Parathyroid adenoma (tissue), 2 donors: ENCODE measurements around the gene IGF1R.

Experiments
- H2AFZ ChIP-seq: fragments of 300-600 bp; sonication (generic); one replicate; pipeline ENCODE4 v1.7.0; 2017; ENCODE audit warnings: antibody characterized with exemption, mild to moderate bottlenecking
- H3K27ac ChIP-seq: fragments of 300-600 bp; sonication (generic); one replicate; pipeline ENCODE4 v1.7.0; 2017
- H3K27me3 ChIP-seq: fragments of 300-600 bp; sonication (generic); one replicate; pipeline ENCODE4 v1.7.0; 2017; ENCODE audit warnings: low read length; ENCODE audit not compliant: control insufficient read depth, insufficient read depth
- H3K36me3 ChIP-seq: fragments of 300-600 bp; sonication (generic); one replicate; pipeline ENCODE4 v1.7.0; 2017; ENCODE audit warnings: low read length; ENCODE audit not compliant: control insufficient read depth, insufficient read depth
- H3K4me1 ChIP-seq: fragments of 300-600 bp; sonication (generic); one replicate; pipeline ENCODE4 v1.7.0; 2017; ENCODE audit warnings: control low read depth
- H3K4me2 ChIP-seq: fragments of 300-600 bp; sonication (generic); one replicate; pipeline ENCODE4 v1.7.0; 2017; ENCODE audit warnings: low read length
- H3K4me3 ChIP-seq: fragments of 300-600 bp; sonication (generic); one replicate; pipeline ENCODE4 v1.7.0; 2017; ENCODE audit warnings: low read depth, low read length
- H3K79me2 ChIP-seq: fragments of 300-600 bp; sonication (generic); one replicate; pipeline ENCODE4 v1.7.0; 2017; ENCODE audit warnings: control low read depth
- H3K9ac ChIP-seq: fragments of 300-600 bp; sonication (generic); one replicate; pipeline ENCODE4 v1.7.0; 2017; ENCODE audit warnings: mild to moderate bottlenecking
- H3K9me3 ChIP-seq: fragments of 300-600 bp; sonication (generic); one replicate; pipeline ENCODE4 v1.7.0; 2017; ENCODE audit warnings: low read length; ENCODE audit not compliant: control insufficient read depth
- TF ChIP-seq, protein P1 (sequence below): fragments of 300-600 bp; sonication (generic); IDR thresholded peaks from one replicate; pipeline ENCODE4 v1.7.0; 2017; ENCODE audit warnings: antibody characterized with exemption, mild to moderate bottlenecking
- donor health status: primary hyperparathyroidism.

Gene IGF1R

DNA sequence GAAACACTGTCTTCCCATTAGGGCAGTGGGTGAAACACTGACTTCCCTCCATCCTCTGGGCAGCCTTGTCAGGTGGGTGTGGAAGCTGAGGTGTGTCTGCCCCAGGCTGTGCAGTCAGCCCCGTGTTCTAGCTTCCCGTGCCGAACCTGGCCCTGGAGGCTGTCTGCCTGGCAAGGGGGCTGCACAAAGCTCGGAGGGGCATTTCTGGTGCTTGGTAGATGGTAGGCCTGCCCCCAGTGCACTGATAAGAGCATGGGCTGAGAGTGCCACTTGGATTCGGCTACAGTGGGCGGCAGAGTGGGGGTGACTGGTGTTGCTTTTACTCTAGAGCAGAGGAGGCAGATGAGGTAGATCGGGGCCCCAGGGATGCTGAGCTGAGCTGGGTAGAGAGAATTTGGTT, 21.3 kb downstream of the IGF1R start:
- peaks cover 17% of the 10 kb centered on the region for H3K79me2 ChIP-seq
- H3K9me3 ChIP-seq: no peaks in the 10 kb centered on the region
- TF ChIP-seq, protein P1, sequence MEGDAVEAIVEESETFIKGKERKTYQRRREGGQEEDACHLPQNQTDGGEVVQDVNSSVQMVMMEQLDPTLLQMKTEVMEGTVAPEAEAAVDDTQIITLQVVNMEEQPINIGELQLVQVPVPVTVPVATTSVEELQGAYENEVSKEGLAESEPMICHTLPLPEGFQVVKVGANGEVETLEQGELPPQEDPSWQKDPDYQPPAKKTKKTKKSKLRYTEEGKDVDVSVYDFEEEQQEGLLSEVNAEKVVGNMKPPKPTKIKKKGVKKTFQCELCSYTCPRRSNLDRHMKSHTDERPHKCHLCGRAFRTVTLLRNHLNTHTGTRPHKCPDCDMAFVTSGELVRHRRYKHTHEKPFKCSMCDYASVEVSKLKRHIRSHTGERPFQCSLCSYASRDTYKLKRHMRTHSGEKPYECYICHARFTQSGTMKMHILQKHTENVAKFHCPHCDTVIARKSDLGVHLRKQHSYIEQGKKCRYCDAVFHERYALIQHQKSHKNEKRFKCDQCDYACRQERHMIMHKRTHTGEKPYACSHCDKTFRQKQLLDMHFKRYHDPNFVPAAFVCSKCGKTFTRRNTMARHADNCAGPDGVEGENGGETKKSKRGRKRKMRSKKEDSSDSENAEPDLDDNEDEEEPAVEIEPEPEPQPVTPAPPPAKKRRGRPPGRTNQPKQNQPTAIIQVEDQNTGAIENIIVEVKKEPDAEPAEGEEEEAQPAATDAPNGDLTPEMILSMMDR: no peak
- no peak overlapping the region for H2AFZ ChIP-seq
- H3K9ac ChIP-seq: no peak overlapping the region
- H3K4me2 ChIP-seq: no peak overlapping the region
- no peaks in the 10 kb centered on the region for H3K36me3 ChIP-seq
- no peaks in the 10 kb centered on the region for H3K4me1 ChIP-seq
- no peaks in the 10 kb centered on the region for H3K27me3 ChIP-seq
- H3K27ac ChIP-seq: no peak overlapping the region
- no peak overlapping the region for H3K4me3 ChIP-seq

DNA sequence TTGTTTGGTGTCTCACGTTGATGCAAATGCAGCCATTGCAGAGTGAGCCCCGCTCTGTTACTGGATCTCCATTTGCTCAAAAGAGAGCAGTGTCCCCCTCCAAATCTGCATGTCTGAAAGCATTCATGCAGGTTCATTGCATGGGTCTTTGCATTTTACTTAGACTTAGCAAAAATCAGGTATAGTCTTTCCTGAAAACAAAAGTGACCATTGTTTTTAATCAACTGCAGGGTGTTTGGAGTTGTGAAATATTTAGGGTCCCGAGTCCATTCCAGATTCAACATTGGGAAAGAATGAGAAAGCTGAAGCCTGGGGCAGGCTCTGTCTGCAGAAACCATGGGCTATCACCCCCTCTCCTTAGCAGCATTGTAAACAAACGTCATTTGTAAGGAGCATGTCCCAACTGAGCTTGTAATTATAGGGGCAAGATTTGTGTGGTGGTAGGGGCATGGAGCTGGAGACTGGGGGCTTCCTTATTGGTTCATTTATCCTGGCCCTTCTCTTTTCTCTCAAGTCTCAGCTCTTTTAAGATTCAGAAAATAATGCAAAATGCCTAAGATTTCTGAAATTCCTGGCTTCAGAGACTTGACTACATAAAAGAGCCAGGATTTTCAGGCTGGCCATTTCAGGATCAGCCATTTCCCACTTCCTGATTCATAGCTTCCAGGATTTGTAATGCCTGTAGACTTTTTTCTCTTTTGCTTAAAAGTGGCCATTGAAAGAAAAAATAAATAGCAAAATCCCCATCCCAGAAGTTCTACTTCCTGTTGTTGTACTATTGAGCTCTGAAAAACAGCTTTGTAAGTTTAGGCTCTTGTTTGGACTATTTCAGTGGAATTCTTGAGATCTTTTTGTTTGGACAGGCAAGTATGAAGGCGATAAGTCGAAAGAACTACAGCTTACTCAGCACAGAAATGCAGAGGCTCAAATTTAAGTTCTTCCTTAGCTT, 23.0 kb downstream of the IGF1R start:
- Histone ChIP-seq H3K79me2 (peaks cover 7% of the 10 kb centered on the region), H2AFZ (no peak overlapping the region), H3K9ac (no peak overlapping the region), H3K36me3 (no peaks in the 10 kb centered on the region), H3K27ac (peak overlapping the region; percentile 24), H3K4me2 (no peak overlapping the region), H3K4me3 (no peak overlapping the region), H3K4me1 (no peaks in the 10 kb centered on the region), H3K9me3 (no peaks in the 10 kb centered on the region), H3K27me3 (no peaks in the 10 kb centered on the region)
- TF ChIP-seq, protein P1: no peak

DNA sequence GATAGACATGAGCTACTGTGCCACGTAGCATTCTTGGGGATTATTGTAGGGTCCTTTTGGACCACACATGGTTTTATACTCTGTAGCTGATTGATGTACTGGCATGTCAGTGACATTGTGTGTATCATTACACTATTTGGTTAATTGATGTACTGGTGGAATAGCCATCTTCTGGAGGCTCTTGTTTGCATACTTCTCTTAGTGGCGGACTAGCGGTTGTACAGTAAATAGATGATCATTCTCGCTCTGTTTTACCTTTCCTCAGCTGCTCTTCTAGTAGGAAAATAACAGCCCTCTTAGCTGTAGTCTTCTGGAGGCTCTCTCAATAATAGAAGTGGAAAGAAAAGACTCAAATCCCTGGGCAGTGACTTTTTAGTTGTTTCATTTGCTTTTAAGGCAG, 24.8 kb downstream of the IGF1R start:
- H3K36me3 ChIP-seq: no peaks in the 10 kb centered on the region
- no peak overlapping the region for H2AFZ ChIP-seq
- TF ChIP-seq, protein P1: no peak
- no peak overlapping the region for H3K9ac ChIP-seq
- no peaks in the 10 kb centered on the region for H3K9me3 ChIP-seq
- H3K79me2 ChIP-seq: peaks cover 10% of the 10 kb centered on the region
- no peaks in the 10 kb centered on the region for H3K4me1 ChIP-seq
- H3K4me3 ChIP-seq: no peak overlapping the region
- H3K27me3 ChIP-seq: no peaks in the 10 kb centered on the region
- no peak overlapping the region for H3K27ac ChIP-seq
- no peak overlapping the region for H3K4me2 ChIP-seq

DNA sequence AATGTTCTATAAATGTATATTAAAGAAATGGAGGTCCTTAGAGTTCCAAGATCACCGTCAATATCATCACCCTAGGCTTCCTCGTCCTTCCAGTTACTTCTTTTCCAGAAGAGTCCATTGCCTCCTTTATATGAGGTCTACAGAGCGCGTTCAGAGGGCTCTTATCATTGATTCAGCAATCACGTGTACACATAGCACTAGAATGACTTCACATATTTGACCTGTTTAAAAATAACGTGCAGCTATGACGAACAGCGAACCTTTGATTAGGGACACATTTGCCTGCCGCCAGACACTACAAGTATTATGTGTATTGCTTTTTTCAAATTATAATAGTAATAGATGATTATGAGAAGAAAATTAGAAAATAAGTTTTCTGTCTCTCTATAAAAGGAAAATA, 26.0 kb downstream of the IGF1R start:
- peaks cover 13% of the 10 kb centered on the region for H3K79me2 ChIP-seq
- H2AFZ ChIP-seq: no peak overlapping the region
- no peaks in the 10 kb centered on the region for H3K36me3 ChIP-seq
- no peaks in the 10 kb centered on the region for H3K27me3 ChIP-seq
- H3K4me2 ChIP-seq: no peak overlapping the region
- H3K9ac ChIP-seq: no peak overlapping the region
- H3K27ac ChIP-seq: no peak overlapping the region
- H3K4me1 ChIP-seq: no peaks in the 10 kb centered on the region
- H3K9me3 ChIP-seq: no peaks in the 10 kb centered on the region
- no peak overlapping the region for H3K4me3 ChIP-seq
- TF ChIP-seq, protein P1: no peak
